SK-N-SH (cell line): Measurements from ENCODE around the gene EED. TPM values are rescaled to one million over a fixed set of nuclear protein-coding genes. Genes with fewer than 3 reads are reported as not detected.

Source experiments
- CTCF ChIA-PET: fragments of 300-600, 350-600 bp; formaldehyde crosslinking; extraction: SDS; loops from one replicate; lab custom pipeline; 2021; lab: Yijun Ruan, JAX
- POLR2A ChIA-PET: fragments of 350-600 bp; sonication (Branson Sonifier 250); formaldehyde crosslinking; extraction: SDS; loops from one replicate; lab custom pipeline; 2020; ENCODE audit warnings: antibody characterized with exemption, inconsistent platforms; lab: Yijun Ruan, JAX
- DNase-seq: peaks from one replicate; pipeline ENCODE4 v3.0.0; 2012
- H2AFZ ChIP-seq: fragments of 200-600 bp; sonication (generic); 2 replicates; pipeline ENCODE4 v1.8.1; 2016; ENCODE audit warnings: antibody characterized with exemption, mild to moderate bottlenecking, low read depth
- H3F3A ChIP-seq: fragments of 200-600 bp; sonication (generic); replicated peaks from 2 replicates; pipeline ENCODE3; 2016; ENCODE audit warnings: antibody characterized with exemption, mild to moderate bottlenecking; ENCODE audit not compliant: insufficient read depth
- H3K27ac ChIP-seq, 2 experiments: fragments of 200-500 bp in 1 of 2; fragments of 200-600 bp in 1 of 2; sonication (Bioruptor generic) in 1 of 2; sonication (generic), shearing (Covaris generic) in 1 of 2; 2 replicates each; pipeline versions ENCODE4 v1.5.1 to v1.6.1; 2014 to 2016; ENCODE audit warnings: low read depth in 2 of 2, inconsistent platforms in 1 of 2, low read length in 1 of 2, mild to moderate bottlenecking in 1 of 2, mixed read lengths in 1 of 2
- H3K27me3 ChIP-seq: fragments of 200-600 bp; sonication (generic), shearing (Covaris generic); 2 replicates; pipeline ENCODE4 v1.6.1; 2016; ENCODE audit warnings: mixed run types; ENCODE audit not compliant: insufficient read depth
- H3K36me3 ChIP-seq, 2 experiments: fragments of 200-500 bp in 1 of 2; fragments of 200-600 bp in 1 of 2; sonication (Bioruptor generic) in 1 of 2; sonication (generic) in 1 of 2; replicated peaks in 1 of 2; 2 replicates each; pipeline versions ENCODE3 to v1.5.1; 2014 to 2016; ENCODE audit warnings: low read length in 1 of 2, mild to moderate bottlenecking in 1 of 2; ENCODE audit not compliant: insufficient read depth in 2 of 2, control insufficient read depth in 1 of 2
- H3K4me1 ChIP-seq, 2 experiments: fragments of 200-500 bp in 1 of 2; fragments of 200-600 bp in 1 of 2; sonication (Bioruptor generic) in 1 of 2; sonication (generic), shearing (Covaris generic) in 1 of 2; 2 replicates each; pipeline versions ENCODE4 v1.5.1 to v1.6.1; 2014 to 2016; ENCODE audit warnings: low read depth in 1 of 2, low read length in 1 of 2, mixed run types in 1 of 2; ENCODE audit not compliant: insufficient read depth in 2 of 2, control insufficient read depth in 1 of 2
- H3K4me2 ChIP-seq: fragments of 200-600 bp; sonication (generic), shearing (Covaris generic); 2 replicates; pipeline ENCODE4 v1.6.1; 2017; ENCODE audit warnings: mixed run types
- H3K4me3 ChIP-seq, 2 experiments: fragments of 200-500 bp in 1 of 2; fragments of 200-600 bp in 1 of 2; sonication (Bioruptor generic) in 1 of 2; sonication (generic), shearing (Covaris generic) in 1 of 2; 2 replicates each; pipeline versions ENCODE4 v1.5.1 to v1.8.1; 2014 to 2016; ENCODE audit warnings: low read depth in 2 of 2, inconsistent platforms in 1 of 2, low read length in 1 of 2, mild to moderate bottlenecking in 1 of 2, mixed read lengths in 1 of 2, moderate library complexity in 1 of 2
- H3K79me2 ChIP-seq: fragments of 200-600 bp; sonication (generic); 2 replicates; pipeline ENCODE4 v1.8.1; 2017; ENCODE audit warnings: mild to moderate bottlenecking; ENCODE audit not compliant: insufficient read depth
- H3K9ac ChIP-seq: fragments of 200-600 bp; sonication (generic); 2 replicates; pipeline ENCODE4 v1.6.1; 2017; ENCODE audit warnings: mixed run types
- H3K9me2 ChIP-seq: fragments of 200-600 bp; sonication (generic); 2 replicates; pipeline ENCODE4 v1.6.1; 2017; ENCODE audit warnings: mixed run types
- H3K9me3 ChIP-seq: fragments of 200-600 bp; sonication (generic); 2 replicates; pipeline ENCODE4 v1.6.1; 2017; ENCODE audit warnings: mixed run types, mild to moderate bottlenecking, moderate library complexity
- H4K20me1 ChIP-seq: fragments of 200-600 bp; sonication (generic); 2 replicates; pipeline ENCODE4 v1.6.1; 2017; ENCODE audit warnings: mild to moderate bottlenecking, mixed run types; ENCODE audit not compliant: insufficient read depth
- CTCF ChIP-seq: fragments of 200-600 bp; sonication (generic); IDR thresholded peaks from 2 replicates; pipeline ENCODE4 v1.6.1; 2017; ENCODE audit warnings: antibody characterized with exemption, mild to moderate bottlenecking, moderate library complexity
- ELF1 ChIP-seq: IDR thresholded peaks from 2 replicates; pipeline ENCODE4 v1.4.0; 2012
- EP300 ChIP-seq, 2 experiments: IDR thresholded peaks; 2 replicates each; pipeline versions ENCODE4 v1.4.0 to v1.6.1; 2012; ENCODE audit warnings: borderline replicate concordance in 1 of 2, low read depth in 1 of 2, low read length in 1 of 2
- EZH2phosphoT487 ChIP-seq: fragments of 200-600 bp; sonication (generic); IDR thresholded peaks from 2 replicates; pipeline ENCODE4 v1.6.1; 2017; ENCODE audit warnings: low read depth, mixed run types, mild to moderate bottlenecking, antibody characterized with exemption, moderate library complexity, borderline replicate concordance
- GABPA ChIP-seq: IDR thresholded peaks from 2 replicates; pipeline ENCODE4 v1.4.0; 2012; ENCODE audit warnings: low read depth, mild to moderate bottlenecking
- IRF3 ChIP-seq: fragments of 150-350 bp; IDR thresholded peaks from 2 replicates; pipeline ENCODE4 v1.6.1; 2016; ENCODE audit warnings: mild to moderate bottlenecking, low read depth, low read length
- JUND ChIP-seq: IDR thresholded peaks from 2 replicates; pipeline ENCODE4 v1.4.0; 2012
- MAX ChIP-seq: IDR thresholded peaks from 2 replicates; pipeline ENCODE4 v1.4.0; 2012; ENCODE audit warnings: low read depth
- MEF2A ChIP-seq: IDR thresholded peaks from 2 replicates; pipeline ENCODE4 v1.4.0; 2012; ENCODE audit warnings: low read depth, borderline replicate concordance
- MXI1 ChIP-seq: IDR thresholded peaks from 2 replicates; pipeline ENCODE4 v1.6.1; 2012; ENCODE audit warnings: mild to moderate bottlenecking, low read depth, low read length, improper control_type of control experiment
- NRF1 ChIP-seq: IDR thresholded peaks from 2 replicates; pipeline ENCODE4 v1.6.1; 2012; ENCODE audit warnings: low read depth, mild to moderate bottlenecking, low read length
- PBX3 ChIP-seq: IDR thresholded peaks from 2 replicates; pipeline ENCODE4; 2012
- POLR2AphosphoS5 ChIP-seq: IDR thresholded peaks from 2 replicates; pipeline ENCODE4 v1.6.1; 2012; ENCODE audit warnings: low read depth, low read length
- RAD21 ChIP-seq: IDR thresholded peaks from 2 replicates; pipeline ENCODE4 v1.6.1; 2012; ENCODE audit warnings: mild to moderate bottlenecking, low read length
- RCOR1 ChIP-seq: fragments of 150-350 bp; IDR thresholded peaks from 2 replicates; pipeline ENCODE4 v1.6.1; 2017; ENCODE audit warnings: antibody characterized with exemption, low read length
- RFX5 ChIP-seq: IDR thresholded peaks from 2 replicates; pipeline ENCODE4 v1.6.1; 2012; ENCODE audit warnings: mild to moderate bottlenecking, improper control_type of control experiment, low read length
- SIN3A ChIP-seq: IDR thresholded peaks from 2 replicates; pipeline ENCODE4 v1.6.1; 2012; ENCODE audit warnings: low read depth, mild to moderate bottlenecking, low read length, moderate library complexity, borderline replicate concordance
- SMC3 ChIP-seq: IDR thresholded peaks from 2 replicates; pipeline ENCODE4 v1.6.1; 2012; ENCODE audit warnings: low read depth, low read length, improper control_type of control experiment
- TAF1 ChIP-seq: IDR thresholded peaks from 2 replicates; pipeline ENCODE4 v1.6.1; 2012; ENCODE audit warnings: low read depth, mild to moderate bottlenecking, low read length, moderate library complexity, borderline replicate concordance
- TCF12 ChIP-seq: IDR thresholded peaks from 2 replicates; pipeline ENCODE4 v1.4.0; 2012
- YY1 ChIP-seq: IDR thresholded peaks from 2 replicates; pipeline ENCODE4 v1.4.0; 2012; ENCODE audit warnings: low read depth, mild to moderate bottlenecking
- ZBTB33 ChIP-seq: IDR thresholded peaks from 2 replicates; pipeline ENCODE4 v1.4.0; 2012; ENCODE audit warnings: low read depth, borderline replicate concordance
- WGBS: methylation state at CpG from one replicate; pipeline ENCODE4 v1.1.6; 2017; ENCODE audit warnings: low lambda C conversion rate; 5-methylcytosine and 5-hydroxymethylcytosine counted together
- polyA plus RNA-seq, 3 experiments: library from polyadenylated mRNA; depleted of rRNA; stranded (reverse); fragments of >200 nt; gene quantifications; 2 replicates each; pipeline ENCODE4 v1.2.3, GENCODE V29; 2012

EED gene
- polyA plus RNA-seq, 1 of the 3 experiments (the other 2 are of a cell fraction) = 12.8 TPM

GRCh38 chr11:86301742-86302091, 57.2 kb downstream of the EED start (continued):
- no peak for TF ChIP-seq CTCF
- TF ChIP-seq RFX5 = no peak
- TF ChIP-seq EZH2phosphoT487 = no peak
- no peak for TF ChIP-seq SMC3
- TF ChIP-seq POLR2AphosphoS5 = no peak
- TF ChIP-seq TCF12 = no peak
- no peak for TF ChIP-seq MXI1

- H3K4me3 ChIP-seq = peak within 1 kb of the TSS; percentile 83 to 91
- DNase-seq = peak; percentile 86
- H3K27me3 ChIP-seq = no peaks in the 10 kb centered on the region
- peak within 1 kb of the TSS; percentile 79 to 87 for H3K27ac ChIP-seq
- WGBS = 2% methylated on average over 18 of the region's 30 CpGs
- ChIA-PET CTCF (interaction anchor here (0.7 kb wide), 1 partner anchor 447 kb away, joined by 4 read pairs; the partner anchor contains the start of gene CCDC83), POLR2A (interaction anchor here (0.6 to 2.1 kb wide), 2 partner anchors 39 to 57 kb away, joined by 5 to 6 read pairs; partner anchors contain the start of gene EED)
- no peaks in the 10 kb centered on the region for H4K20me1 ChIP-seq
- H3K4me1 ChIP-seq = peaks cover 4 to 16% of the 10 kb centered on the region in 2 experiments; a peak in 2 of 4 replicates
- H3K9me2 ChIP-seq = no peaks in the 10 kb centered on the region
- peak within 1 kb of the TSS; percentile 91 for H2AFZ ChIP-seq
- H3K9me3 ChIP-seq = no peaks in the 10 kb centered on the region; the same call in 1 of the 2 replicates
- peak within 1 kb of the TSS; percentile 76 for H3K4me2 ChIP-seq
- H3K36me3 ChIP-seq = peaks cover 4 to 7% of the 10 kb centered on the region in 2 experiments
- H3K79me2 ChIP-seq = peaks cover 41% of the 10 kb centered on the region
- H3F3A ChIP-seq = peaks cover 8% of the 10 kb centered on the region
- peak within 1 kb of the TSS; percentile 86 for H3K9ac ChIP-seq
- no peak for TF ChIP-seq JUND
- TF ChIP-seq TAF1 = peak; percentile 62; the same call in 1 of the 2 replicates
- TF ChIP-seq POLR2AphosphoS5 = peak; percentile 66
- TF ChIP-seq MXI1 = no peak; the same call in 1 of the 2 replicates
- peak; percentile 32; the same call in 1 of the 2 replicates for TF ChIP-seq SIN3A
- TF ChIP-seq MEF2A = no peak
- 0 out of 2 replicates have a peak, but pooled peaks have one; percentile 32 for TF ChIP-seq ZBTB33
- TF ChIP-seq YY1 = peak; percentile 92
- TF ChIP-seq RAD21 = no peak
- TF ChIP-seq CTCF = no peak
- peak; percentile 8; the same call in 1 of the 2 replicates for TF ChIP-seq IRF3
- TF ChIP-seq GABPA = peak; percentile 97
- TF ChIP-seq NRF1 = peak; percentile 40
- TF ChIP-seq TCF12 = peak; percentile 50
- TF ChIP-seq RCOR1 = peak; percentile 29; the same call in 1 of the 2 replicates
- peak in 1 of 2 experiments; percentile 54; a peak in 2 of 4 replicates for TF ChIP-seq EP300 (IDR thresholded peaks at IDR 0.05; ENCODE audit: borderline replicate concordance in 1 of 2, low read depth in 1 of 2, low read length in 1 of 2)
- peak; percentile 95 for TF ChIP-seq ELF1
- TF ChIP-seq MAX = peak; percentile 77; the same call in 1 of the 2 replicates
- no peak for TF ChIP-seq PBX3
These were observed 57.7 kb downstream of the EED start, which contains the start of gene HIKESHI for GRCh38 chr11:86302092-86302793. Gene HIKESHI, plus strand, starts transcription at chr11:86302240. Its CDS starts 209 bp downstream, at chr11:86302449.
